ENCODE measurements around the gene PORCN.
"Not testable (repeated sequence)": the region's sequence is repeated elsewhere in the genome, so short reads cannot be mapped to it uniquely, and the experiment has no call there.

The PORCN gene

DNA sequence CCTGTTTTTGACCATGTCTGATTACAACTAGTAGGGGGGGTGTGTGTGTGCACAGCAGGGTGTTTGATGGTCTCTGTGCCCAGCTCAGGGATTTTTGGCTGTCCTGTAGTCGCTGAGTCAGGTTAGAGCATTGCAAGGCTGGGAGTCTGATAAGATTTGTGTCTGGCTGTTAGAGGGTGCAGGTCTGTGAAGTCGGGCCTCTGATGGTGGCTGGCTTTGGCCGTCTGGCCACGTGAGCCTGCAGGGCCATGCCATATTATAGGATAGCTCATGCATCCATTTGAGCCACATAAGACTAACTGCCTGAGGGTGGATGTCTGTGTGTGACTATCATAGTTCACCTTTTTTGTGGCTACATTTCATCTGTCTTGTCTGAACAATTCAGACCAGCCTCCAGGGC is 4.9 kb downstream of the PORCN start:
- no peak for DNase-seq (ENCODE audit: low read depth)

DNA sequence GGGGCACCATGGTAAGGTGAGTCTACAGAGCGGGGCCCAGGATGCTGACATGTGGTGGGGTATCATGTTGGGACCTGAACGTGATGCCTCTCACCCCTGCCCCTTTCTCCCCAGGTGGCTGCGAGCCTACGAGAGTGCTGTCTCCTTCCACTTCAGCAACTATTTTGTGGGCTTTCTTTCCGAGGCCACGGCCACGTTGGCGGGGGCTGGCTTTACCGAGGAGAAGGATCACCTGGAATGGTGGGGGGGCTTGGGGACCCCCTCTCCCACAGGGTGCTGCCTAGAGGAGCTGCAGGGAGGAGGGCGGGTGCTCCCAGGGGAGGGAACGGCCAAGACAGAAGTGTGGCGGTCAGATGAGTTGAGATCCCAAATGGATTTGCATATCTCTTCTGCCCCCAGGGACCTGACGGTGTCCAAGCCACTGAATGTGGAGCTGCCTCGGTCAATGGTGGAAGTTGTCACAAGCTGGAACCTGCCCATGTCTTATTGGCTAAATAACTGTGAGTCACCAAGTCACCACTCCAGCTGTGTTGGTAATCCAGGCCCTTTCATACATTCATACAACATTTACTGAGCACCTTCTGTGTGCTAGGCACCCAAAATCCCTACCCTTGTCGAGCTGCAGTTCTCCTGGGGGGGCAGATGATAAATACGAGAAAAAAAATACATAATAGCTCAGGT is 5.5 kb downstream of the PORCN start:
- no peak for DNase-seq (ENCODE audit: low read depth)

DNA sequence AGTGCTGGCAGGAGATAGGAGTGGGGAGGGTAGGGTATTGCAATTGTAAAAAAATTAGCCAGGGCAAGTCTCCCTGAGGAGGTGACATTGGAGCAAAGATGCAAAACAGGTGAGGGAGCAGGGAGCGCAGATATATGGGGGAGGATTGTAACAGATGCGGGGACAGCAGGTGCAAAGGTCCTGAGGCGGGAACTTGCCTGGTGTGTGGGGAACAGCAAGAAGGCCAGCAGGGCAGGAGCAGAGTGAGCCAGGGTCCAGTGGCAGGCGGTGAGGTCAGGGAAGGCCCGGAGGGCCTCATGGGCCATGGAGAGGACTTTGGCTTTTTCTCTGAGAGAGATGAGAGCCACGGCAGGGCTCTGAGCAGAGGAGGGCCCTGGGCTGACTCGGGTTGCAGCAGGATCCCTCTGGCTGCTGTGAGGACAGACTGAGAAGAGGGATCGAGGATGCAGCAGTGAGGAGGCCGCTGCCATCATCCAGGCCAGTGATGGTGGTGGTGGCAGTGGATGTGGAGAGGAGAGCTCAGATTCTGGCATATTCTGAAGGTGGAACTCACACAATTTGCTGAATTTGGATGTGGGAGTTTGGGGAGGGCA is 6.2 kb downstream of the PORCN start:
- DNase-seq (ENCODE audit: low read depth): no peak

DNA sequence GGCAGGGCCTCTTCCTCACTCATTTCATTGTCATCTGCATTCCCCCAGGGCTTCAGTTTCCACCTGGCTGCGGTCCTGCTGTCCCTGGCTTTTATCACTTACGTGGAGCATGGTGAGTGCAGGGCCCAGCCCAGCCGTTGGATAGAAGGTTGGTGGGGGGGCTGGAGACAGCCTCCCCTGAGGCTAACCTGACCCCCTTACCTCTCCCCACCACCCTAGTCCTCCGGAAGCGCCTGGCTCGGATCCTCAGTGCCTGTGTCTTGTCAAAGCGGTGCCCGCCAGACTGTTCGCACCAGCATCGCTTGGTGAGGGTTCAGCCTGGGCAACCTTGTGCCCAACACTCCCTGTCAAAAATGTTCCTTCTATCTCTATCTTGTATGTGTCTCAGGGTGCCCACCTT is 7.0 kb downstream of the PORCN start:
- DNase-seq (ENCODE audit: low read depth): no peak

DNA sequence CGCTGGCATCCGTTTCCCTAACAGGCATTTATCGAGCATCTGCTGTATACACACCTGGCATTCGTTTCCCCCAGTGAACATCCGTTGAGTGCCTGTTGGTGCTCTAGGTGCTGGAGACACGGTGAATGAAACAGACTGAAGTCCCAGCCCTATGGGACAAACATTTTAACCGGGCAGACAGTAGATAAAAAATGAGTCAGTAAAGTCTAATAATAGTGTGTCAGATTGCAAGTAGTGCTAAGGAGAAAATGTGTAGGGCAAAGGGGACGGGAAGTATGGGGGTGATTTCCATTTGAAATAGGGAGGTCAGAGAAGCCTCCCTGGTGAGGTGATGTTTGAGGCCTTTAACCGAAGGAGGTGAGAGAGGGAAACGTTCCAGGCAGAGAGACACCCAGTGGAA is 7.5 kb downstream of the PORCN start:
- DNase-seq (ENCODE audit: low read depth): no peak

DNA sequence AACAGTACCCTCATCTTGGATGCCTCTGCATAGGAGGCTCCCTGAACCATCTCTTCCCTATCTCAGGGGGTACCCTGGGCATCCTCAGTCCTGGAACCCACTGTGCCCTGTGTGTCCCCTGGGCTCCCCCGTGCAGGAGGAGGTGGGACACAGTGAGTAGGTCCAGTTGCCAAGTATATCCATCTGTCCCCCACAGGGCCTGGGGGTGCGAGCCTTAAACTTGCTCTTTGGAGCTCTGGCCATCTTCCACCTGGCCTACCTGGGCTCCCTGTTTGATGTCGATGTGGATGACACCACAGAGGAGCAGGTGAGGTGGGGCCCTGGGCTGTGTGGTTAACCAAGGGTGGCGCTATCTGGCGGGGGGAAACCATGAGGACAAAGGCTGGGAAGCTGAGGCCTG is 8.2 kb downstream of the PORCN start:
- DNase-seq (ENCODE audit: low read depth): no peak

DNA sequence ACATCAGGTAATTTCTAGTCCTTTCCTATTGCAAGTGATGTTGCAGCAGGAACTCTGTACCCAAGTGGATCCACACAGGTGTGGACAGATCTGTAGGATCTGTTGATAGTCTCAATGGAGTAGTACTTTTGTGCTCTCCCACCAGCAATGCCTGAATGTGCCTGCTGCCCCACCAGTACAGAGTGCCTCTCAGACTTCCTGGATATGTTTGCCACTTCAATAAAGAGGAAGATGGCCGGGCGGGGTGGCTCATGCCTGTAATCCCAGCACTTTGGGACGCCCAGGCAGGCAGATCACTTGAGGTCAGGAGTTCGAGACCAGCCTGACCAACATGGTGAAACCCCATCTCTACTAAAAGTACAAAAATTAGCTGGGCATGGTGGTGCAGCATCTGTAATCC is 10.7 kb downstream of the PORCN start:
- DNase-seq (ENCODE audit: low read depth): not testable (repeated sequence)

DNA sequence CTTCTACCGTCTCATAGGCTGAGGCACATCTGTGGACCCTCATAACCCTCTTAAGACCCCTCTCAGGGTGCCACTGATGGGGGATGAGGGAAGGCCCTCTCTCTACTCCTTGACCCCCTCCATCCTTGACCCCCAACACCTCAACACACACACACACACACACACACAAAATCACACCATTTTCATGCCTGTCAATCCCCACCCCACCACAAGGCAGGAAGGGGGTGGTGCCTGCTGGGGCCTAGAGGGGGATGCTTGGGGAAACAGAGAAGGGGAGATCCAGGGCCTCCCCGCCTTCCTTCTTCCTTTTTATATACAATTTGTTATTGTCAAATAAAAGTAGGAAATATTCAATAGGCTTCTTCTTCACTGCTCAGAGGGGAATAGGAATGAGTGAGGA is 11.7 kb downstream of the PORCN start:
- no peak for DNase-seq (ENCODE audit: low read depth)

DNA sequence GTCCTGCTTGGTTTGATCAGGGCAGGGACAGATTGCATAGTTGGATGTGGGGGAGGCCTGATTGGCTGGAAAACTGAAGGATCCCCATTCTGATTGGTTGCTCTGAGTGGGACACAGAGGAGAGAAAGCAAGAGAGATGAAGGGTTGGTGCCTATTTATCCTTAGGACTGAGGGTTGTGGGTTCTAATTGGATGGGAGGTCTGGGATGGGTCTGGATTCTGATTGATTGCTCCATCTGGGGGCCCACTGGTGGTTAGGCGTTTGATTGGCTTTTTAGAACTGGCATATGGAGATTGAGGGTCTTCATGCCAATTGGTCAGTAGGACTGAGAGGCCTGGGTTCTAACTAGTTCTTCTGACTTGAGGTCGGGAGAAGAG is 12.2 kb downstream of the PORCN start:
- no peak for DNase-seq (ENCODE audit: low read depth)

DNA sequence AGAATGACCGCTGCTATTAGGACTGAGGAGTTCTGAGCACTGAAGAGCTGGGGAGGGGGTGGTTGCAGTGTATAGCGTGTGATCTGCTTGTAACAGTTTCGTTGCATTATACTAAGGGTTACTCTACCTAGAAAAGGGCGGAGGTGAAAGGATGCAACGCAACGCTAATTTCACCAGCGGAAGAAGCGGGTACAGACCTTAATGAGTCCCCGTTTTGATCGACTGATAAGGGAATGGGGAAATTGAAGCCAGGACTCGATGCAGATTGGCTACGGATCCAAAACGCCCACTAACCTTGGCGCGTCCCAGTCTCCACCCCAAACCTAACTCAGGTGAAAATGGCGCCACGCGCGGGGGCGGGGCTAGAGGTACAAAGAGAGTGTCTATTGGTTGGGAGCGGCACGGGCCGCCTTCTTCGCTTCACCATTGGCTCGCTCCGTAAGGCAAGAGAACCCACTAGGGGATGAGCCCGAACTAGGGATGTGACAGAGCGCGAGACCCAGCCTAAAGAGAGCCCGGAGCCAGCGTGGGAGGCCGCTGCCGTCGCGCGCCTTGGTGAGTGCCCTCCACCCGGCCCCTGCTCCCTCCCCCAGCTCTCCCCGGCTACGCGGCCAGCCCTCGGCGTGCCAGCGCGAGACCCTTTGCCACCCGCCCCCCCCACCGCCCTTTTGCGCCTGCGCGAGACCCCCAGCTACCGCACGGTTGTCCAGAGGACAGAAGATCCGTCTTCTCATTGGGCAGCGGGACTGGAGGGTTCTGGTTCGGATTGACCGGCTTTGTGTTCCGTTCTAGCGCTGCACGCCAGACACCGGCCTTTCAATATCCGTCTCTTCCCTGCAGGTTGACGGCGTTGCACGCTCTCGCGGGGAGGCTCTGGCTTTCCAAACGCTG is 12.8 kb downstream of the PORCN start, which contains the start of gene EBP:
EBP (plus strand) TSS at position 456 of the 891 bp plus-strand sequence. CDS start 1,964 bp downstream, outside the sequence.
- DNase-seq (ENCODE audit: low read depth): peak; percentile 74

DNA sequence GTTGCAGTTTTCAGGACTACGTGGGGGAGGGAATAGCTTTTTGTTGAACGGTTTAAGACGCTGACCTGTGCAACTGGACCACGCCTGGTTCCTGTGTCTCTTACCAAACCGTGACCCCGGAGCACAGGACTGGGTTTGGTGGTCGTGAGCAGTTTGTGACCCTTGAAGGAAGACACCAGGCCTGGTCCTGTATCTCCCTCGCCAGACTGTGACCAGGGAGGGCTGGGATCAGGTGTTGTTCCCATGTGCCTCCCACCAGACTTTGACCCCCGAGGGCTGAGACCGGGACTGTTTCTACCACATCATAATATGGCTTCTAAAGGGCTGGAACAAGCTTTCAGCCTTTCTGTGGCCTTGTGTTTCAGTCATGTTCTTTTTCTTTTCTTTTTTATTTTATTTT is 13.5 kb downstream of the PORCN start:
- no peak for DNase-seq (ENCODE audit: low read depth)

DNA sequence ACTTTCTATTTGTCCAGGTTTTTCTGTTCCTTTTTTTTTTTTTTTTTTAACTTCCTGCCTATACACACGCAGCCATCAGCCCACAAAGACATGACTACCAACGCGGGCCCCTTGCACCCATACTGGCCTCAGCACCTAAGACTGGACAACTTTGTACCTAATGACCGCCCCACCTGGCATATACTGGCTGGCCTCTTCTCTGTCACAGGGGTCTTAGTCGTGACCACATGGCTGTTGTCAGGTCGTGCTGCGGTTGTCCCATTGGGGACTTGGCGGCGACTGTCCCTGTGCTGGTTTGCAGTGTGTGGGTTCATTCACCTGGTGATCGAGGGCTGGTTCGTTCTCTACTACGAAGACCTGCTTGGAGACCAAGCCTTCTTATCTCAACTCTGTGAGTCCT is 14.9 kb downstream of the PORCN start:
- no peak for DNase-seq (ENCODE audit: low read depth)

DNA sequence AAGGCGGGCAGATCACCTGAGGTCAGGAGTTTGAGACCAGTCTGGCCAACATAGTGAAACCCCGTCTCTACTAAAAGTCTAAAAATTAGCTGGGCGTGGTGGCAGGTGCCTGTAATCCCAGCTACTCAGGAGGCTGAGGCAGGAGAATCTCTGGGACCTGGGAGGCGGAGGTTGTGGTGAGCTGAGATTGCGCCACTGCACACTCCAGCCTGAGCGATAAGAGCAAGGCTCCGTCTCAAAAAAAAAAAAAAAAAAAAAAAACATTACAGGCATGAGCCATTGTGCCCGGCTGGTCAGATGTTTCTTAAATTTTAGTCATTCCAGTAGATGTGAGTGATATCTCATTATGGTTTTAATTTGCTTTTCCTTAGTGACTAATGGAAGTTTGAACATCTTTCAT is 17.1 kb downstream of the PORCN start:
- DNase-seq (ENCODE audit: low read depth): peak; percentile 68

DNA sequence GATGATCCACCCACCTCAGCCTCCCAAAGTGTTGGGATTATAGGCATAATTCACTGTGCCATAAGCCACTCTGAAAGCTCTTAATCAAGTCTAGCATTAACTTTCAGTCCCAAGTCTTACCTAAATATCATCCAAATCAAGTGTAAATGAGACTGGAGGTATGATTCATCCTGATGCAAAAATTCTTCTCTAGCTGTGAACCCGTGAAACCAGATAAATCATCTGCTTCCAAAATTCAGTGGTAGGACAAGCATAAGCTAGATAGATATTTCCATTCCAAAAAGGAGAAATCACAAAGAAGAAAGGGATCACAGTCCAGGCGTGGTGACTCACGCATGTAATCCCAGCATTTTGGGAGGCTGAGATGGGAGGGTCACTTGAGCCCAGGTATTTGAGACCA is 21.9 kb downstream of the PORCN start:
- no peak for DNase-seq (ENCODE audit: low read depth)

DNA sequence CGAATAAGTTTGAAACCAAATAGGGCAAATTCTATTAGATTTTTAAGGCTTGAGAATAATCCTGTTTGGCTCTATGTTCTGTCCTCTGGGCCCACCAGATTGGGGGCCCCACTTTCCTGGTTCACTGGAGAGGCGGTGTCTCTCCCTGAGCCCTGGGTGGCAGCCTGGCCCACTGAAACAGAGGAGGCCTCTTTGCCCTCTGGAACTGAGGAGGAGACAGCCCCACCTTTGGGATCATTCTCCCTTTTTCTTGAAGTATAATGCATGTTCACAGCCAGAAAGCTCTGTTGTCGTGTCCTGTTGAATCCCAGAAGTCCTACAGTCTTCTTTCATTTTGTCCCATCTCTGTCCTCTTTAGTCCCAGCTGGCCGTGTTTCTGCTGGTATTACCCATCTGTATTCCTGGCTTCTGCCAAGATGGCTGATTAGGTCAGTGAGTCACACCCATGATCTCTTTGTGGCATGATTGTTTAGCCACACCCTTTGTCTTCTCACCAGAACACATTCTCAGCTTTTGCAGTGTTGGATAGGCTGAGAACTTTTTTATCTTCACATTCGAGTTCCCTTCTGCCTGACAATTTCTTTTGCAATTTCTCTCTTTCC is 22.7 kb downstream of the PORCN start:
- DNase-seq (ENCODE audit: low read depth): peak; percentile 82

DNA sequence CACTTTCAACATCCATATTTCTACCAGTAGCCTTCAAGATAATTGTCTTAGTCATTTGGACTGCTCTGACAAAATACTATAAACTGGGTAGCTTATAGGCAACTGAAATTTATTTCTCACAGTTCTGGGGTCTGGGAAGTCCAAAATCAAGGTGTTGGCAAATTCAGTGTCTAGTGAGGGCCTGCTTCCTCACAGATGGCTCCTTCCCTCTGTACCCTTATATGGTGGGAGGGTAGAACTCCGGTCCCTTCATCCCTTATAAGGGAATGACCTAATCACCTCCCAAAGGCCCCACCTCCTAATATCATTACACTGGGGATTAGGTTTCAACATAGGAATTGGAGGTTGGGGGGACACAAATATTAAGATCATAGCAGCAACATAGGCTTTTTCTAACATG is 23.4 kb downstream of the PORCN start:
- DNase-seq (ENCODE audit: low read depth): peak; percentile 41

DNA sequence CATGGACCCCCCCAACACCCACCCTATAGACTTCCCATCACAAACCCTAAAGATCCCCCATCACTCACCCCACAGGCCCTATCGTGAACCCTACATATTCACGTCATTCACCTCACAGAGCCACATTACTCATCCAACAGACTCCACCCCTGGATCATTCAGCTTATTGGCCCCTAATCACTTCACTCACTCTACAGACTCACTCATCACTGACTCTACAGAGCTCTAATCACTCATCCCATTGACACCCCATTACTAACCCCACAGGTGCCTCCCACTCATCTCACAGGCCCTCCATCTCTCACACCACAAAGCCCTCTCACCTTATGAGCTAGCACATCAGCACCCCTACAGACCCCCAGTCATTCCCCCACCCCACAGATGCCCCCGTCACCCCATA is 24.4 kb downstream of the PORCN start:
- DNase-seq (ENCODE audit: low read depth): no peak

DNA sequence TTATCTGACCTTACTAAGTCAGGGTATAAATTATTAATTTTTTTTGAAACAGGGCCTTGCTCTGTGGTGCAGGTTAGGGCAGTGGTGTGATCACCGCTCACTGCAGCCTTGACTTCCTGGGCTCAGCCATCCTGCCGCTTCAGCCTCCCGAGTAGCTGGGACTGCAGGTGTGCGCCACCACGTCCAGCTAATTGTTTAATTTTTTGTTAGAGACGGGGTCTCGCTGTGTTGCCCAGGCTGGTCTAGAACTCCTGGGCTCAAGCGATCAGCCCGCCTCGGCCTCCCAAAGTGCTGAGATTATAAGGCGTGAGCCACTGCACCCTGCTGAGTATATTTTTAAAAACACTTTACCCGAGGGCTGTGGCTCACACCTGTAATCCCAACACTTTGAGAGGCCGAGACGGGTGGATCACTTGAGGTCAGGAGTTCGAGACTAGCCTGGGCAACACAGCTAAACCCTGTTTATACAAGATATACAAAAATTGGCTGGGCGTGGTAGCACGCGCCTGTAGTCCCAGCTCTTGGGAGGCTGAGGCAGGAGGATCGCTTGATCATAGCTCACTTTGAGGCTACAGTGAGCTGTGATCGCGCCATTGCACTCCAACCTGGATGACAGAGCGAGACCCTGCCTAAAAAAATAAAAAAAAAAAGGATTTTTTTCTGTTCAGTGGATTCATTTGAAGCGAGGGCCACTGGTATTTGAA is 30.0 kb downstream of the PORCN start:
- DNase-seq (ENCODE audit: low read depth): no peak

DNA sequence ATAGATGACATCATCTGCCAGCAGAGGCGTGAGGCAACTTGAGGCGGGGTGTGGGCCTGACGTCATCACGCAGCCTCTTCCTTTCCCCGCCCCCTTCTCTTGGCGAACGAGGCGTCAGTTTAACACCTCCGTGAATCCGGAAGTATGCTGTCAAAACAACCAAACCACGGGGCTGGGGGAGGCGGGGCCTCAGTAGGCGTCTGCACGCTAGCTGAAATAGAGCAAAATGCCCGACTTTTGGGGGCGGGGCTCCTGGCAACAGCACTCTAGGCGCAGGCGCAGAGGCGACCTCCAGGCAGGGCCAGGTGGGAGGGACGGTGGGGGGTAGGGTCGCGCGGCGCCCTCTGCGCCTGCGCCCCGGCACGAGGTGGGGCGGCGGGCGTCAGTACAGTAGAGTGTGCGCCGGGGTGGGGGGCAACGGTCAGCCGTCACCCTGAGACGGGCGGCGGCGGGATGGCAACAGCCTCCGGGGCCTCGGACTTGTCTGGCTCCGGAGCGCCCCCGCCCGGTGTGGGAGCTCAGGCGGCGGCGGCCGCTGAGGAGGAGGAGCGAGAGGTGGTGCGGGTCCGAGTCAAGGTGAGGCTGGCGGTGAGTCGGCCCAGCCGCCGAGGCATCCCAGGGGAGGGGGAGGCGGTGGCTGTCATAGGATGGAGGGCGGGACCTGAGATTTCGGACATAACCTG is 30.7 kb downstream of the PORCN start, which contains the start of gene TBC1D25:
TBC1D25 (plus strand) TSS at position 370 of the 683 bp plus-strand sequence; CDS start at position 454, 84 bp downstream.
- DNase-seq (ENCODE audit: low read depth): peak; percentile 96

DNA sequence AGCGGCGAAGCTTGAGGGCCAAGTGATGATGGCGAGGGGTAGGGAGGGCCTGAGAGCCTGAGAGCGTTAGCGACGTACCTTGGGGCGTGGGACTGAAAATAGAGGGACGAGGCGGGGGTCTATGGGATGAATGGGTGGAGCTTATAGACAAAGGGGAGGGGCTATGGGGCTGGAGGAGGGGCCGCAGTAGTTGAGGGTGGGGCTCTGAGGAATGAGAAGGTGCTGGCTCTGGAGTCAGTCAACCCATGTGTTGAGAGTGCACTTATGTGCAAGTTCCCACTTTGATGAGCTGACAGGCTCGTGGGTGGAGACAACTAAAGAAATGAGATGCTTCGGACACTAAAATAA is 31.2 kb downstream of the PORCN start:
- DNase-seq (ENCODE audit: low read depth): peak; percentile 45

DNA sequence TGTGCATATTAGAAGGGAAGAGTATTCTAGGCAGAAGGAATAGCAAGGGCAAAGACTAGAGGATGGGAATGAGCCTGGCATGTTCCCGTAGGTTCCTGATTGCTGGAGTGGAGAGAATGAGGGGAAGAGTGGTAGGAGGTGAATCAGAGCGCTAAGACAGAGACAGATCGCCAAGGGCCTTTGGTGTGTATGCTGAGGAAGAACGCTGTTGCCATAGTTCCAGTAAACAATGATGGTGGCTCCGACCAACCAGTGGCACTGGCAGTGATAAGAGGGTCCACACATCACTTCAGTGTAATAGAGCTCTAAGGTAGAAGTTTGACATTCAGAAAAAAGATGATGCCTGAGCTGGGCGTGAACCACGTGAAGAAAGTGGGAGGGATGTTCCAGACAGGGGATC is 31.7 kb downstream of the PORCN start:
- peak; percentile 42 for DNase-seq (ENCODE audit: low read depth)

Measured in amniotic epithelial cell (primary cell).